Caco-2 (cell line): Measurements from ENCODE around the gene NOVA2. TPM values are rescaled to one million over a fixed set of nuclear protein-coding genes. Genes with fewer than 3 reads are reported as not detected.

Experiments used
- BruUV-seq: library from RNA; stranded (reverse); fragments of 400-500 nt; replicated peaks from 2 replicates; lab custom pipeline; 2021; lab: Mats Ljungman, UMichigan
- CTCF ChIA-PET: fragments of 300-600 bp; sonication (Branson Sonifier 250); formaldehyde crosslinking; loops from one replicate; lab custom pipeline; 2022; ENCODE audit warnings: antibody characterized with exemption; lab: Charles Lee
- POLR2A ChIA-PET: fragments of 300-600 bp; sonication (Branson Sonifier 250); formaldehyde crosslinking; loops from one replicate; lab custom pipeline; 2022; ENCODE audit warnings: antibody characterized with exemption; lab: Charles Lee
- DNase-seq, 2 experiments: peaks; one replicate each; pipeline versions ENCODE4 v3.0.0 to v3.0.0-alpha.2; 2020 to 2022
- H3K27me3 ChIP-seq: replicated peaks from 2 replicates; pipeline ENCODE4 v1.6.0; 2011; ENCODE audit warnings: low read length; ENCODE audit not compliant: control insufficient read depth, insufficient read depth
- H3K36me3 ChIP-seq: 2 replicates; pipeline ENCODE4 v1.5.1; 2011; ENCODE audit warnings: low read length; ENCODE audit not compliant: control insufficient read depth, insufficient read depth
- H3K4me1 ChIP-seq: fragments of 250-450 bp; sonication (Bioruptor Pico); 2 replicates; pipeline ENCODE4 v1.5.1; 2020; ENCODE audit warnings: mild to moderate bottlenecking
- H3K4me3 ChIP-seq: 2 replicates; pipeline ENCODE4 v1.5.1; 2011; ENCODE audit warnings: low read depth, mild to moderate bottlenecking, control low read depth, low read length
- H3K9me3 ChIP-seq: fragments of 250-450 bp; sonication (Bioruptor Pico); 2 replicates; pipeline ENCODE4 v1.5.1; 2020; ENCODE audit warnings: mild to moderate bottlenecking, moderate library complexity
- H3K27ac Mint-ChIP-seq: one replicate; pipeline ENCODE4 v1.8.0; 2022; ENCODE audit warnings: mixed read lengths; ENCODE audit not compliant: unreplicated experiment
- H3K27me3 Mint-ChIP-seq: one replicate; pipeline ENCODE4 v1.8.0; 2022; ENCODE audit warnings: mixed read lengths; ENCODE audit not compliant: insufficient read depth, unreplicated experiment
- H3K36me3 Mint-ChIP-seq: one replicate; pipeline ENCODE4 v1.8.0; 2022; ENCODE audit warnings: mild to moderate bottlenecking, mixed read lengths; ENCODE audit not compliant: insufficient read depth, unreplicated experiment
- H3K4me1 Mint-ChIP-seq: one replicate; pipeline ENCODE4 v1.8.0; 2022; ENCODE audit warnings: low read depth, mixed read lengths; ENCODE audit not compliant: unreplicated experiment
- H3K4me3 Mint-ChIP-seq: one replicate; pipeline ENCODE4 v1.8.0; 2022; ENCODE audit warnings: mild to moderate bottlenecking, moderate library complexity, mixed read lengths; ENCODE audit not compliant: unreplicated experiment
- H3K9me3 Mint-ChIP-seq: one replicate; pipeline ENCODE4 v1.8.0; 2022; ENCODE audit warnings: mixed read lengths; ENCODE audit not compliant: unreplicated experiment
- intact Hi-C: fragments of 100-400 bp; cut with micrococcal nuclease; formaldehyde crosslinking; loops from one replicate; pipeline ENCODE4 v1.10.0; 2022; ENCODE audit not compliant: unreplicated experiment
- total RNA-seq: library from RNA; stranded (reverse); gene quantifications from 2 replicates; pipeline ENCODE4 v1.2.3, GENCODE V29; 2022
- TF ChIP-seq, protein P1 (sequence below), 2 experiments: fragments of 200-600 bp in 1 of 2; IDR thresholded peaks; 1 replicate in 1 of 2; 2 replicates in 1 of 2; pipeline versions ENCODE4 v1.5.1 to v1.8.0; 2011 to 2022; ENCODE audit warnings: antibody characterized with exemption in 1 of 2, control low read depth in 1 of 2, inconsistent platforms in 1 of 2, low read depth in 1 of 2, low read length in 1 of 2, mild to moderate bottlenecking in 1 of 2, moderate library complexity in 1 of 2; ENCODE audit not compliant: insufficient read depth in 1 of 2, severe bottlenecking in 1 of 2, unreplicated experiment in 1 of 2

NOVA2 gene
- total RNA-seq, 1 experiment from 2014 or later: 0.05 TPM

DNA sequence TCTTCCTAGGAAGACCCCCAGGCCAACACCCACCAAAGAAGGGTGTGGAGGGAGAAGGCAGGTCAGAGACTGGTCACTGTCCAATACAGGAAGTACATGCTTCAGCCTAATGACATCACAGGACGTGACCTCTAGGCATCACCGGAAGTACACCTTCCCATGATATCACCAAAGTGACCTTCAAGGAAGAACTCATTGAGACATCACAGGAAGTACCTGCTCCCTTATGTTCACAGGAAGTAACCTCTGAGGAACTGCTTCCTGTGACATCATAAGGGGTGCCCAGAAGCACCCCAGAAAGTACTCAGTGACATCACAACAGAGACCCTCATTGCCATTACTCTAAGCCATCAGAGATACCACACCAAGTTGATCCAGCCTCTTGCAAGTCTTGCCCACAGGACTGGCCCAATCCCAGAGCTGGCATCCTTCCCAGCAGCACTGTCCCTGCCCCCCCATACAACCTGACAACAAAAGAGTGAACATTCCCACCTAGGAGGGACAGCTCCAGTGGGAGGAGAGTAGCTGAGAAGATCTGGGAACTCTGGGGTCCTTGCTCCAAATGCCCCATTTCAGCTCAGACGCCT, 34.8 kb downstream of the NOVA2 start:
- intact Hi-C loops: no loop called here
- DNase-seq: no peak
- no peaks in the 10 kb centered on the region for H3K36me3 ChIP-seq
- H3K4me1 Mint-ChIP-seq: no peaks in the 10 kb centered on the region
- no peaks in the 10 kb centered on the region for H3K4me1 ChIP-seq
- no peaks in the 10 kb centered on the region for H3K9me3 Mint-ChIP-seq
- no peak overlapping the region for H3K4me3 ChIP-seq
- H3K27me3 Mint-ChIP-seq: peaks cover 20% of the 10 kb centered on the region
- POLR2A ChIA-PET: no interaction called here
- CTCF ChIA-PET: no interaction called here
- TF ChIP-seq, protein P1, sequence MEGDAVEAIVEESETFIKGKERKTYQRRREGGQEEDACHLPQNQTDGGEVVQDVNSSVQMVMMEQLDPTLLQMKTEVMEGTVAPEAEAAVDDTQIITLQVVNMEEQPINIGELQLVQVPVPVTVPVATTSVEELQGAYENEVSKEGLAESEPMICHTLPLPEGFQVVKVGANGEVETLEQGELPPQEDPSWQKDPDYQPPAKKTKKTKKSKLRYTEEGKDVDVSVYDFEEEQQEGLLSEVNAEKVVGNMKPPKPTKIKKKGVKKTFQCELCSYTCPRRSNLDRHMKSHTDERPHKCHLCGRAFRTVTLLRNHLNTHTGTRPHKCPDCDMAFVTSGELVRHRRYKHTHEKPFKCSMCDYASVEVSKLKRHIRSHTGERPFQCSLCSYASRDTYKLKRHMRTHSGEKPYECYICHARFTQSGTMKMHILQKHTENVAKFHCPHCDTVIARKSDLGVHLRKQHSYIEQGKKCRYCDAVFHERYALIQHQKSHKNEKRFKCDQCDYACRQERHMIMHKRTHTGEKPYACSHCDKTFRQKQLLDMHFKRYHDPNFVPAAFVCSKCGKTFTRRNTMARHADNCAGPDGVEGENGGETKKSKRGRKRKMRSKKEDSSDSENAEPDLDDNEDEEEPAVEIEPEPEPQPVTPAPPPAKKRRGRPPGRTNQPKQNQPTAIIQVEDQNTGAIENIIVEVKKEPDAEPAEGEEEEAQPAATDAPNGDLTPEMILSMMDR (IDR thresholded peaks at IDR 0.05; ENCODE audit: insufficient read depth in 1 of 2, low read depth in 1 of 2, low read length in 1 of 2, severe bottlenecking in 1 of 2, unreplicated experiment in 1 of 2): no peak
- H3K27me3 ChIP-seq: peaks cover 4% of the 10 kb centered on the region; the same call in 1 of the 2 replicates
- H3K36me3 Mint-ChIP-seq: no peaks in the 10 kb centered on the region
- H3K4me3 Mint-ChIP-seq: no peak overlapping the region
- BruUV-seq: no TSS peak
- H3K9me3 ChIP-seq: no peaks in the 10 kb centered on the region
- H3K27ac Mint-ChIP-seq: no peak overlapping the region

DNA sequence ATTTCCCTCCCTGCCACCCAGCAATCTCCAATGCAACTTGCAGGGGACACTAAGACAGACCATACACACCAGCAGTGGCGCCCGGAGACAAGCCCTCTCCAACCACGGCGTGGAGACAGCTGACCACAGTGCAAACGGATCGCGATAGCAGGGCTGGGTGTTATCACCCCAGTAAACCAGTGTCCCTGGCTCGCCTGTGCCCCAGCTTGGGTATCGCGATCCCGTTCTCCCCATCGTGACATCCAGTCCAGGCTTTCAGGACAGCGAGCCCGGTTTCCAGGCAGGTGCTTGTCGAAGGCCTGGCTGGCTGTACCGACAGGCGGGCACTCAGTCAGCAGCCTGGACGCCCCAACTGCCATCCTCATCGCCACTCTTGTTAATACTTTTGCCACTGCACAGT, 38.4 kb downstream of the NOVA2 start:
- intact Hi-C loops: no loop called here
- Mint-ChIP-seq H3K27me3 (peaks cover 22% of the 10 kb centered on the region), H3K4me1 (no peaks in the 10 kb centered on the region), H3K27ac (no peak overlapping the region), H3K9me3 (no peaks in the 10 kb centered on the region), H3K4me3 (no peak overlapping the region), H3K36me3 (no peaks in the 10 kb centered on the region)
- peaks cover 4% of the 10 kb centered on the region; the same call in 1 of the 2 replicates for H3K27me3 ChIP-seq
- BruUV-seq: no TSS peak
- DNase-seq: no peak
- no peaks in the 10 kb centered on the region for H3K36me3 ChIP-seq
- H3K4me3 ChIP-seq: no peak overlapping the region
- TF ChIP-seq, protein P1 (IDR thresholded peaks at IDR 0.05; ENCODE audit: insufficient read depth in 1 of 2, low read depth in 1 of 2, low read length in 1 of 2, severe bottlenecking in 1 of 2, unreplicated experiment in 1 of 2): no peak
- H3K4me1 ChIP-seq: no peaks in the 10 kb centered on the region
- ChIA-PET POLR2A (no interaction called here), CTCF (no interaction called here)
- no peaks in the 10 kb centered on the region for H3K9me3 ChIP-seq

DNA sequence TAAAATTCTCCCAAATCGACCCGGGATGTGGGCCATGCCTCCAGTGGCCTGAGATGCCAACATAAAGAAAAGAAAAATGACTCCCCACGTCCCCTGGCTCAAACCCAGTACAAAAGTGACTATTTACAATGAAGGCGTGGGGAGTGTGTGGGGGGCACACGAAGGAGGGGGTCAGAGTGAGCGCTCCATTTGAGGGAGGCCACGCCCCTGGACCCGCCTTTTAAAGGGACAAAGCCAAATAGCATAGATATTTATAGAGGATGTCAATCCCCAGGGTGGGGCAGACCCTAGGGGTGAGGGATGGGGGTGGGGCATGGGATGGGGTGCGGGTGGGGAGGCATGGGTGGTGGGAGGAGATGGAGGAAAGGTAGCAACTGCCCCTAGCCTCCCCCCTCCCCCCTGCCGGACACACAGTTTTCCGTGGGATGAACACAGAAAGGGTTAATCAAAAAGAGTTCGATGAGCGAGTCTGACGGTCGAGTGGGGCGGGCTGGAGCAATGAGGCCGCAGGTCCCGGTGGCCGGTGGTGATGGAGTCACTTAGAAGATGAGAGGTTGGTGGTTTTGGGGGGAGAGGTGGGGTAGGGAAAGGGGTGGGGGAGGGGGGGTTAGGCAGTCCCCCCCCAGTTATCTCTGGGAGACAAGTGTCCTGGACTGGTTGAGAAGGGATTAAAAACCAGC, 39.0 kb downstream of the NOVA2 start:
- Histone ChIP-seq H3K27me3 (peaks cover 4% of the 10 kb centered on the region; the same call in 1 of the 2 replicates), H3K4me3 (no peak overlapping the region), H3K4me1 (no peaks in the 10 kb centered on the region), H3K36me3 (no peaks in the 10 kb centered on the region), H3K9me3 (no peaks in the 10 kb centered on the region)
- no TSS peak for BruUV-seq
- H3K9me3 Mint-ChIP-seq: no peaks in the 10 kb centered on the region
- no peaks in the 10 kb centered on the region for H3K4me1 Mint-ChIP-seq
- no peak for DNase-seq
- TF ChIP-seq, protein P1 (IDR thresholded peaks at IDR 0.05; ENCODE audit: insufficient read depth in 1 of 2, low read depth in 1 of 2, low read length in 1 of 2, severe bottlenecking in 1 of 2, unreplicated experiment in 1 of 2): no peak
- no peak overlapping the region for H3K27ac Mint-ChIP-seq
- ChIA-PET CTCF (no interaction called here), POLR2A (no interaction called here)
- intact Hi-C loops: no loop called here
- H3K4me3 Mint-ChIP-seq: no peak overlapping the region
- no peaks in the 10 kb centered on the region for H3K36me3 Mint-ChIP-seq
- H3K27me3 Mint-ChIP-seq: peaks cover 25% of the 10 kb centered on the region
